Right renal cortex interstitium (tissue), 3 donors: Measurements from ENCODE around the gene MRPL2. TPM values are rescaled to one million over a fixed set of nuclear protein-coding genes. Genes with fewer than 3 reads are reported as not detected.
A peak's percentile ranks its signal among the peaks of the same experiment; 100 is the strongest.

Source experiments
- DNase-seq, 3 donors: peaks; one replicate each; pipeline ENCODE4 v3.0.0-alpha.2; 2013; ENCODE audit warnings: low read depth in 3 of 3, low spot score in 2 of 3
- polyA plus RNA-seq, 3 donors: library from polyadenylated mRNA; unstranded; fragments of 120-200 nt; gene quantifications; one replicate each; pipeline ENCODE4 v1.2.1, GENCODE V29; 2013; ENCODE audit not compliant: insufficient read length in 3 of 3

MRPL2 gene
- polyA plus RNA-seq: 10 to 100 TPM; 53.4 to 54.4 (median 54.2) TPM

- peak; percentile 96 to 99 (median 98) for DNase-seq
These were observed at the start of gene MRPL2, which contains the start of gene KLC4 for GRCh38 chr6:43059168-43060033. Gene MRPL2, minus strand, starts transcription at chr6:43059434. Its CDS starts 53 bp downstream, at chr6:43059381. Gene KLC4, plus strand, starts transcription at chr6:43059631. Its CDS starts 1,705 bp downstream, at chr6:43061336.

DNA sequence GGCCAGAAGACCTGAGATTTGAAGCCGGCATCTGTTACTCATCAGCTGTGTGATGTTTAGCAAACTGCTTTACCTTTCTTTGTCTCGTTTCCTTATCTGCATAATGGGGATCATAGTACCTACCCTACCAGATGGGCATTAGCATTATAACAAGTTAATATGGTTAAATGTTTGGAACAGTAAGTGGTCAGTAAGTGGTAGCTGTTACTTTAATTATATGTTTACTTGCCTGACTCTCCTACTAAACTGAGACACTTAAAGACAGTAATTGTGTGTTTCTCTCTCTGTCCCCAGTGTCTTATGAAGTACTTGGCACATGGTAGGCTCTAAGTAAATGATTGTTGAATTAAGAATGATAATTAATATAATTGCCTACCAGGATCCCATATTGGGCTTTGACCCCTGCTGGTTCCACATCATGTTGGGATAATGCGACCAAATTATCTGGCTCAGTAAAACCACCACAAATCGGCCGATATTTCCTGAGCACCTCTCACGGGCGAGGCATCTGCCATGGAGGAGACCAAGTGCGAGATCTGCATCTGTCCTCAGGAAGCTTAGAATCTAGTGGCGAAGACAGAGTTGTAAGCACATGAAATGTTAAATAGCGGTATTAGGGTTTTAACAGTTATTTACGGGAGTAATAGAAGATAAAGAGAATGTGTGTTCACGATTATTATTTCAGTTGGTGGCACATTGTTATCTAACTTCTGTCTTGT lies 48.3 kb upstream of the MRPL2 start:
- no peak for DNase-seq

DNA sequence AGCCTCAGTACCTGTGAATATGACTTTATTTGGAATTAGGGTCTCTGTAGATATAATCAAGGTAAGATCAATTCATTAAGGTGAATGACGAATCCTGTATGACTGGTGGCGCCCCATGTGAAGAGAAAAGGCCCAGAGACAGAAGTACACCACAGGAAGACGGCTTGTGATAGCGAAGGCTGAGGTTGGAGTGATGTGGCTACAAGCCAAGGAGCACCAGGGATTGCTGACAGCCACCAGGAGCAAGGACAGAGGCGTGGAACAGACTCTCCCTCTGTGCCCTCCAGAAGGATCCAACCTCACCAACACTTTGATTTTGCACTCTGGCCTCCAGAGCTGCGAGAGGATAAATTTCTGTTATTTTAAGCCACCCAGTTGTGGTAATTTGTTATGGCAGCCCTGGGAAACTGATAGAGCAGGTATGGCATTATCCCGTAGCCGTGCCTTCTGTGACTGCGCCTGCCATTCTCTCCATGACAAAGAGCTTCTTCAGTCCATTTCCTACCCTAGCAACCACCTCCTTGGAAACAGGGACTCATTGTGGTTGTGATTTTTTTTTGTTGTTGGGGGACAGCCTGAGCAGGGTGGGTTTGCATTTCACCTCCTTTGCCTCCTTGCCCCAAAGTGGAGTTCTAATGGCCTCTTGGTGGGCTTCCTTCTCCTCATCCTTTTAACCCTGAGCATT lies 46.4 kb upstream of the MRPL2 start:
- no peak for DNase-seq

DNA sequence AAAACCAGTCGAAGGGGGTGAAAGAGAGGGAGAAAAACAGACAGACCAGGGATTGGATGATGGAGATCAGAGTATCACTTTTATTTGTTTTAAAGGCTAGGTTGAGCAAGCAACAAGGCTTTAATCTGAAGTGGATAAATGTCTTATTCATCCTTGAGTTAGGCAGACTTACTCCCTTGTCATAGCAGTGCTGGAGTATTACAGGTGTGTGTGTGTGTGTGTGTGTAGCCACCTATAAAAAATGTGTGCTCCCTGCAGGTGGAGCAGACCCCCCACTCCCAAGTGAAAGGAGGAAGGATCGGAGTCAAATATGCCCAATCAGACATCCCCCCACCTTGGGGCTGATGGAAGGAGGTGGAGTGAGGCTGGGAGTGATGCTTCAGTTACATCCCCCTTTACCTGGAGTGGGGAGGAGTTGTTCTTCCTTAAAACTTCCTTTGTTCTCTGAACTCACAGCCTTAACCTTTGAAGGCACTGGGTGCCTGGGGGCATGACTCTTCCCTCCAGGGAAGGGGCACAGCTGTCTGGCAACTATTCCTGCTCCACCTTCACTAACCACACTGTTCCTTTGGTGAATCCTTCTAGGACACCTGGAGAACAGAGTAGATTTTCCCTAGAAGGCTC lies 44.1 kb upstream of the MRPL2 start:
- DNase-seq: no peak

- no peak for DNase-seq
These were observed 42.3 kb upstream of the MRPL2 start for GRCh38 chr6:43101497-43101896.

- DNase-seq: no peak
These were observed 38.3 kb upstream of the MRPL2 start for GRCh38 chr6:43097502-43097901.

DNA sequence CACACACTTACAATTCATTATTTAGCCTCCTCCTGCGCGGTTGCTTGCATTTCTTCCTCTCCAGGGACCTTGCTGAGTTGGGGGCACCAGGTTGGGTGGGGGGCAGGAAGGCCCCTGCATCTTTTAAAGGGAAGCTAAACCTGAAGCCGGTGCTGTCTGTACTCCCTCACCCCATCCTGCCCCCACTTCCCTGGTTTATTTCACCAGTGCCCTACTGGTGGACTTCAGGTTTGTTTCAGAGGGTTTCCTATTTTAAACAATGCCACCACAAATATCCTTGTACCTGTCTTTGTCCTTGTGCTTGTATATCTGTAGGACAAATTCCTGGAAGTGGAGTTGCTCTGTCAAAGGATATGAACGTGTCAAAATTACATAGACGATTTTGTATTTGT lies 37.9 kb upstream of the MRPL2 start:
- no peak for DNase-seq

- DNase-seq: no peak
These were observed 37.3 kb upstream of the MRPL2 start for GRCh38 chr6:43096451-43097097.

DNA sequence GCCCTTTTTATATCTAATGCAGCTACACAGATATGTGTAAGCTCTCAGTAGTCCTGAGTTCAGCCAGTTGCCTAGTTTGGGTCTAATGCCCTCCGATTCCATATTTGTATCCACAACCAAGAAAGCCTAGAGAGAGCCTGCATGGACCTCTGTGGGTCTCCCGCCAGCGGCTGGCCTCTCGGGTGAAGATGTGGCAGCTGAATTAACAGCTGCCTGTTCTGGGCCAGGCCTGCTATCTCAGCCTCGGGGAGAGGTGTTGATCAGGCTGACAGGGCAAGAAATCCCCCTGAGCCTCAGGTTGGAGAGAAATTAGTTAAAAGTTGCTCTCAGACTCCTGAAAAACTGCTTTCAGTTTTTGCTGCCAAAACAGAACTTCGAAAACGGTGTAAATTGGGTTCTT lies 36.7 kb upstream of the MRPL2 start:
- no peak for DNase-seq

DNA sequence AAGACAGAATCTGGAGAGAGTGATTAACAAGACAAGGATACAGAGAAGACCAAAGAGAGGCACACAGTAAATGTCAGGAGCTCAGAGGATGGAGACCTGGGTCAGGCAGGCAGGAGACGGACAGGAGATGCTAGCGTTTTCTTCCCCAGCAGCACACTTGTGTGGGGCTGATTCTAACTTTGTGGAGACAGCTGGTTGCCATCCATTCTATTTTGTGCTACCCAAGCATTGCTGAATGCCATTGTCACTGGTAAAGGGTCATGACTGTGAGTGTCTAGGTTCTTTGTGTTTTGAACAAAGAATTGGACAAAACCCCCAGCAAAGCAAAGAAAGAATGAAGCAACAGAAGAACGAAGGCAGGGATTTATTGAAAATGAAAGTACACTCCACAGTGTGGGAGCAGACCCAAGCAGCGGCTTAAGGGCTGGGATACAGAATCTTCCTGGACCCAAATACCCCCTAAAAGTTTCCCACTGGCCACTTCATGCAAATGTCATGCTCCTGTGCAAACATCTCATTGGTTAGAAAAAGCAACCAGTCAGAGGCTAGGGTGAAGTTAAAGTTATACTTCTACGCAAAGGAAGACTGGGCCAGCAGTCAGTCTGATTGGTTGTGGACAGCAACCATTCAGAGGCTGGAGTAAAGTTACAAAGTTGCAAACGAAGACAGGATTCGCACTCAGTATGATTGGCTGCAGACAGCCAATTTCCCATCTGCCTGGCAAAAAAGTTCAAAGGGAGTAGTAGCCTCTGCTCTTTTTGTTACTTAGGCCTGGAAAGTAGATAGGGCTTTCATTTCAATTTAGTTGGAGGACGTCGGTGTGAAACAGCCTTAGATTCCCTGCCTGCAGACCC lies 34.4 kb upstream of the MRPL2 start:
- no peak for DNase-seq

DNA sequence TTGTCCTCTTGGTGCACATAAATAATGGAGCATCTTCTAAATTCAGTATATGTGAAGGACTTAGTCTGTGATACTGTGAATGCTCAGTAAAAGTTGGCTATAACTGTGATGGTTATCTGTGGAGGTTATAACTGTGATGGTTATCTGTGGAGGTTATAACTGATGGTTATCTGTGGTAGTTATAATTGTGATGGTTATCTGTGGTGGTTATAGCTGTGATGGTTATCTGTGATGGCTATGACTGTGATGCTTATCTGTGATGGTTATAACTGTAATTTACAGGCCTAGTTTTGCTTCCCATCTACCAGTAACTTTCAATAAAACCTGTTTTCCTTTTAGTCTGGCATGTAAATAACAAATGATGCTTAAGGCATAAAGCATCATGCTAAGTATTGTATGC lies 33.4 kb upstream of the MRPL2 start:
- DNase-seq: no peak

DNA sequence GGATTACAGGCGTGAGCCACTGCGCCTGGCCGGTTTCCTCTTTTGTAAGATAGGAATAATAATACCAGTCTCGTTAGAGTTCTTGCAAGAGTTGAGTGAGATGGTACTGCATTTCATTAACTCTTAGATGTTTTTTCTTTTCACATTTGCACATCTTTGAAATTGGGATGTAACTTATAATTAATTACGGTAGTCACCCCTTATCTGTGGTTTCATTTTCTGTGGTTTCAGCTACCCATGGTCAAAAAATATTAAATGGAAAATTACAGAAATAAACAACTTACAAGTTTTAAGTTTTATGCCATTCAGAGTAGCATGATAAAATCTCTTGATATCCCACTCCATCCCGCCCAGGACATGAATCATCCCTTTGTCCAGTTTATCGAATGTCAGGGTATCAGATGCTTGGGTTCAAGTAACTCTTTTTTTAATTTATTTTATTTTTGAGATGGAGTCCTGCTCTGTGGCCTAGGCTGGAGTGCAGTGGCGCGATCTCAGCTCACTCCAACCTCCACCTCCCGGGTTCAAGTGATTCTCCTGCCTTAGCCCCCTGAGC lies 32.3 kb upstream of the MRPL2 start:
- no peak for DNase-seq

DNA sequence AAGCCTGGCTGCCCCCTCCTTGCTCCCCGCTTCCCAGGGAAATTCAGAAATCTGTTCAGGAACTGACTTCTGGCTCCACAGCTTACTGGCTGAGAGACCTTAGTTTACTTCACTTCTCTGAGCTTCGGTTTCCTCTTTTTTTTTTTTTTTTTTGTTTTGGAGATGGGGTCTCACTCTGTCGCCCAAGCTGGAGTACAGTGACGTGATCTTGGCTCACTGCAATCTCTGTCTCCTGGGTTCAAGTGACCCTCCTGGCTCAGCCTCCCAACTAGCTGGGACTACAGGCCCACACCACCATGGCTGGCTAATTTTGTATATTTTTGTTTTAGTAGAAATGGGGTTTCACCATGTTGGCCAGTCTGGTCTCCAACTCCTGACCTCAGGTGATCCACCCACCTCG lies 31.8 kb upstream of the MRPL2 start:
- DNase-seq: no peak

GRCh38 chr6:43090559-43090956 lies 31.3 kb upstream of the MRPL2 start:
- DNase-seq: no peak

DNA sequence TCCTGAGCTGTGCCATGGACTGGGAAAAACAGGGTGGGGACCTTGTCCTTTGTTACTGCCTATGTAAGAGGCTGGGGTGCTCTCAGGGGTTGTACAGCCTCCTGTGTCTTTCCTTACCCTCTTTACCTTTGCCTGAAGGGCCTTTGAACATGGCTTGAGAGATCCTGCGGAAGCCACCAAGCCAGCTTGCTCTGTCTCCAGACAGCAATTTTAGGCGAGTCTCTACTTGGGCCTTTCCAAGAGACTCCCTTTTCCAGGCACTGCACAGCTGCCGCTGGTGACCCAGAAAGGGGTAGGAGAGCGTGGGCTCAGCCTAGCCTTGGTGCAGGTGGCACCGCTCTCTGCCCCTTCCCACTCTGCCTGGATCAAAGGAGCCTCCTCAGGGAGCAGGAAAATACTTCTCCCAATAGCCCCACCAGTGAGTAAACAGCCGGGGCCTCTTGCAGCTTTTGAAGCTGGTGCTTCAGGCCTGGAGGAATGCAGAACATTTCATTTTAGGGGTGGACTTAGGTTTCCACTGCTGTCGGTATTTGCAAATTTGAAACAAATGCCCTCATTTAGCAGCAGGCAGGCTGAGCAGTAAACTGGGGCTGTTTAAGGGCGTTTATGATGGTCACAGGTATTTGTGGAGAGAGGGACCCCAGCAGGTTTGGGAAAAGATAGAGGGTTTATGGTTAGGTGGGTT lies 30.8 kb upstream of the MRPL2 start:
- DNase-seq: no peak

- DNase-seq: no peak
These were observed 30.2 kb upstream of the MRPL2 start for GRCh38 chr6:43089467-43089866.

- DNase-seq: no peak
These were observed 29.4 kb upstream of the MRPL2 start for GRCh38 chr6:43088654-43089056.

GRCh38 chr6:43086022-43086658 lies 26.9 kb upstream of the MRPL2 start:
- no peak for DNase-seq
